ENCODE results near the gene IRF2.
A peak's percentile ranks its signal among the peaks of the same experiment; 100 is the strongest.

IRF2 gene

DNA sequence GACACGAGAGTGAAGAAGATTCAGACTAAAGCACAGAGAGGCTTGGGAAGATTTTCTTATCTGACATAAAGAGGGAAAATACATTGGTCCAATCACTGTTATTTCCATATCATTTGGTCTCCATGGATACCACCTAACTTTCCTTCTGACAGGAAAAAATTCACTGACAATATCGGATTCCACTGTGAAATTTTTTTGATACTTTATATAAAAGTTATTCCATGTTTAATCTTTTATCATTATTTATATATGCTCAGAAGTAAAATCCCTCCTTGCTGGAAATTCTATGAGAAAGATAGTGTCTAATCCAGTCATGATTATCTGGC, 3.6 kb downstream of the IRF2 start:
- Histone ChIP-seq H3K27ac (no peak overlapping the region), H3K36me3 (ENCODE audit: insufficient read depth, low read length) (no peaks in the 10 kb centered on the region), H3K9ac (ENCODE audit: insufficient read length) (no peak overlapping the region), H3K4me3 (no peak overlapping the region), H3K9me3 (ENCODE audit: low read depth, low read length) (no peaks in the 10 kb centered on the region)
- TF ChIP-seq FOXP2 (optimal IDR thresholded peaks at IDR 0.05; ENCODE audit: control extremely low read depth, extremely low read length, insufficient read depth) (no peak), POLR2AphosphoS5 (IDR thresholded peaks at IDR 0.05; ENCODE audit: borderline replicate concordance, low read depth, low read length) (no peak), EZH2 (IDR thresholded peaks at IDR 0.05) (no peak)
- DNase-seq (ENCODE audit: low read depth, low spot score): no peak

DNA sequence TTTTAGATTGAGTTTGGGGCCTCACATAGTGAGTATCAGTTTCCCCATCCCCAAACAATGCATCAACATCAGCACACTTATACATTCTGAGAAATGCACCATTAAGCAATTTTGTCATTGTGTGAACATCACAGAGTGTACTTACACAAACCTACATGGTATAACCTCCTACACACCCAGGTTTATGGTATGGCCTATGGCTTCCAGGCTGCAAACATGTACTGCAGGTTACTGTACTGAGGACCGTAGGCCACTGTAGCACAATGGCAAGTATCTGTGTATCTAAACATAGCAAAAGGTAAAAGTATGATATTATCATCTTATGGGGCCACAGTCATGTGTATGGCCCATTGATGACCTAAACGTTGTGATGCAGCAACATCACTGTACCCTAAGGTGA, 7.7 kb downstream of the IRF2 start:
- no peak overlapping the region for H3K4me3 ChIP-seq
- H3K27ac ChIP-seq: no peak overlapping the region
- no peak for TF ChIP-seq POLR2AphosphoS5 (IDR thresholded peaks at IDR 0.05; ENCODE audit: borderline replicate concordance, low read depth, low read length)
- no peak for TF ChIP-seq EZH2 (IDR thresholded peaks at IDR 0.05)
- TF ChIP-seq FOXP2 (optimal IDR thresholded peaks at IDR 0.05; ENCODE audit: control extremely low read depth, extremely low read length, insufficient read depth): no peak
- no peaks in the 10 kb centered on the region for H3K9me3 ChIP-seq (ENCODE audit: low read depth, low read length)
- DNase-seq (ENCODE audit: low read depth, low spot score): no peak
- H3K9ac ChIP-seq (ENCODE audit: insufficient read length): no peak overlapping the region
- H3K36me3 ChIP-seq (ENCODE audit: insufficient read depth, low read length): no peaks in the 10 kb centered on the region

DNA sequence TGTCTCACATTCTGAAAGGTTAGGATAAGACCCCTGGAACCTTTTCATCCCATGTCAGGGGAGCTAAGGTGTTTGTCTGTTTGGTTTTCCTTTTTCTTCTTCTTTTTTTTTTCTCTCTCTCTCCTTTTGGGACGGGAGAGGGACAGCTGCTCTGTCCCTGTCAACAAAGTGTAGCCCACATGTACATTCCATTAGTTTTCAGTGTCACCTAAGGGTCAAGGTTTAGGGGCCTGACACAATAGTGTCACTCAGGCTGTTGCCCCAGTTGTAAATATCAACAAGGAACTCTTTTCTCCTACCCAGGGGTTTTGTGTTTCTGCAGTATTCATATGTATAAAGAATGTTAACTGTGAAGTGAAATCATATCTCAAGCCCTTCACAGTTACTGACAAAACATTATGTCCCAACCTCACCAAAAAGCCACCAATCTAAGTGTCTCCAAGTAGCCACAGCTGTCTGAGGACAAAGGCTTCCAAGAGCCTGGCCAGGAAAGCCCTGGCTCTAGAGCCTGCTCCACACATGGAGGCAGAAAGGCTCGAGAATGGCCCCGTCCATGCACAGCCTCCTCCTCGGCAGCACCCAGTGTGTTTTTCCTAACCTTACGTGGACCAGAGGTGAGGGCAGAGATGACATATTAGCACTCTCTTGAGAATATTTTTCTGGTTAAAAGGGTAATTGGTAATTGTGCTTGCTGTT, 9.4 kb downstream of the IRF2 start:
- Histone ChIP-seq H3K36me3 (ENCODE audit: insufficient read depth, low read length) (no peaks in the 10 kb centered on the region), H3K9ac (ENCODE audit: insufficient read length) (no peak overlapping the region), H3K4me3 (no peak overlapping the region), H3K27ac (no peak overlapping the region), H3K9me3 (ENCODE audit: low read depth, low read length) (no peaks in the 10 kb centered on the region)
- no peak for DNase-seq (ENCODE audit: low read depth, low spot score)
- TF ChIP-seq EZH2 (IDR thresholded peaks at IDR 0.05) (no peak), FOXP2 (optimal IDR thresholded peaks at IDR 0.05; ENCODE audit: control extremely low read depth, extremely low read length, insufficient read depth) (no peak), POLR2AphosphoS5 (IDR thresholded peaks at IDR 0.05; ENCODE audit: borderline replicate concordance, low read depth, low read length) (no peak)

- TF ChIP-seq POLR2AphosphoS5 (IDR thresholded peaks at IDR 0.05; ENCODE audit: borderline replicate concordance, low read depth, low read length): no peak
- H3K9ac ChIP-seq (ENCODE audit: insufficient read length): no peak overlapping the region
- no peaks in the 10 kb centered on the region for H3K36me3 ChIP-seq (ENCODE audit: insufficient read depth, low read length)
- no peak overlapping the region for H3K27ac ChIP-seq
- H3K9me3 ChIP-seq (ENCODE audit: low read depth, low read length): no peaks in the 10 kb centered on the region
- H3K4me3 ChIP-seq: no peak overlapping the region
- DNase-seq (ENCODE audit: low read depth, low spot score): no peak
Observed at GRCh38 chr4:184463856-184464255, 10.5 kb downstream of the IRF2 start.

- Histone ChIP-seq H3K9me3 (ENCODE audit: low read depth, low read length) (no peaks in the 10 kb centered on the region), H3K4me3 (no peak overlapping the region), H3K36me3 (ENCODE audit: insufficient read depth, low read length) (no peaks in the 10 kb centered on the region), H3K9ac (ENCODE audit: insufficient read length) (no peak overlapping the region), H3K27ac (no peak overlapping the region)
- no peak for DNase-seq (ENCODE audit: low read depth, low spot score)
- TF ChIP-seq POLR2AphosphoS5 (IDR thresholded peaks at IDR 0.05; ENCODE audit: borderline replicate concordance, low read depth, low read length): no peak
- no peak for TF ChIP-seq EZH2 (IDR thresholded peaks at IDR 0.05)
- TF ChIP-seq FOXP2 (optimal IDR thresholded peaks at IDR 0.05; ENCODE audit: control extremely low read depth, extremely low read length, insufficient read depth): no peak
Observed at GRCh38 chr4:184463158-184463557, 11.2 kb downstream of the IRF2 start.

GRCh38 chr4:184462724-184463123, 11.6 kb downstream of the IRF2 start:
- no peaks in the 10 kb centered on the region for H3K9me3 ChIP-seq (ENCODE audit: low read depth, low read length)
- no peak for DNase-seq (ENCODE audit: low read depth, low spot score)
- H3K27ac ChIP-seq: no peak overlapping the region
- TF ChIP-seq EZH2 (IDR thresholded peaks at IDR 0.05) (no peak), FOXP2 (optimal IDR thresholded peaks at IDR 0.05; ENCODE audit: control extremely low read depth, extremely low read length, insufficient read depth) (no peak), POLR2AphosphoS5 (IDR thresholded peaks at IDR 0.05; ENCODE audit: borderline replicate concordance, low read depth, low read length) (no peak)
- H3K9ac ChIP-seq (ENCODE audit: insufficient read length): no peak overlapping the region
- no peaks in the 10 kb centered on the region for H3K36me3 ChIP-seq (ENCODE audit: insufficient read depth, low read length)
- no peak overlapping the region for H3K4me3 ChIP-seq

GRCh38 chr4:184461711-184462441, 12.5 kb downstream of the IRF2 start:
- no peak for TF ChIP-seq FOXP2 (optimal IDR thresholded peaks at IDR 0.05; ENCODE audit: control extremely low read depth, extremely low read length, insufficient read depth)
- no peak for TF ChIP-seq POLR2AphosphoS5 (IDR thresholded peaks at IDR 0.05; ENCODE audit: borderline replicate concordance, low read depth, low read length)
- TF ChIP-seq EZH2 (IDR thresholded peaks at IDR 0.05): no peak

DNA sequence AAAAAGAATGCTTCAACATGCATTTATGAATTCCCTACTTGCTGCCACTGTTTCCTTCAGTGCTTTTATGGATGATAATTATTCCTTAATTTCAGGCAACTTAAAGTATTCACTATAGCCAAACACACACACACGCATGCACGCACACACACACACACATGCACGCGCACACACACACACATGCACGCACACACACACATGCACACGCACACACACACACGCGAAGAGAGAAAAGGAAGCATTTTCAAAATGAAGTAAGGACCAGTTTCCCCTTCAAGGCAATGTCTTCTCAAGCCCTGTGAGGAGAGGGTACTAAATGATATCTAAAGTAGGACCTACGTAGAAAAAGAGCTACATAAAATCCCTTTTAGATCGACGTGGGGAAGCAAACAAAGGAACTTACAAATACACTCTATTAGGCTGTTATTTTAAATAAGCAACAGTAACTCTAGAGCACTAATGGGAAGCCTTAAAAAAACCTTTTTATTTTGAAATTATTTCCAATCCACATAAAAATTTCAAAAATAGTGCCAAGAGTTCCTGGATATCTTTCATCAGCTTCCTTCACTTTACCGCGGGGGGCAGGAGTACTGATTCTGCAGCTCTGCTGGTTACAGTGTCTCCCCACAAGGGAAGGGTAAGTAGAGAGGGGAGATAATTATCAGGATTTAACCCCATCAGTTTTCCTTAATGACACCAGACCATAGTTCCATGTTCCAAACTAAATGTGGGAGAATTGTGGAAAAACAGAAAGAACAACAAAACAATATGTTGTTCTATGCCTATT, 13.7 kb downstream of the IRF2 start:
- Histone ChIP-seq H3K9ac (ENCODE audit: insufficient read length) (no peak overlapping the region), H3K27ac (no peak overlapping the region), H3K36me3 (ENCODE audit: insufficient read depth, low read length) (no peaks in the 10 kb centered on the region), H3K4me3 (peak overlapping the region; percentile 42), H3K9me3 (ENCODE audit: low read depth, low read length) (no peaks in the 10 kb centered on the region)
- no peak for DNase-seq (ENCODE audit: low read depth, low spot score)
- TF ChIP-seq EZH2 (IDR thresholded peaks at IDR 0.05): no peak
- TF ChIP-seq POLR2AphosphoS5 (IDR thresholded peaks at IDR 0.05; ENCODE audit: borderline replicate concordance, low read depth, low read length): no peak
- no peak for TF ChIP-seq FOXP2 (optimal IDR thresholded peaks at IDR 0.05; ENCODE audit: control extremely low read depth, extremely low read length, insufficient read depth)

More at GRCh38 chr4:184461711-184462441, 12.5 kb downstream of the IRF2 start:
- Histone ChIP-seq H3K36me3 (ENCODE audit: insufficient read depth, low read length) (no peaks in the 10 kb centered on the region), H3K4me3 (no peak overlapping the region), H3K27ac (no peak overlapping the region), H3K9ac (ENCODE audit: insufficient read length) (no peak overlapping the region), H3K9me3 (ENCODE audit: low read depth, low read length) (no peaks in the 10 kb centered on the region)
- DNase-seq (ENCODE audit: low read depth, low spot score): no peak

All from SK-N-MC (cell line).